ENCODE measurements around the gene RHBDD1. TPM values are rescaled to one million over a fixed set of nuclear protein-coding genes. Genes with fewer than 3 reads are reported as not detected.
A peak's percentile ranks its signal among the peaks of the same experiment; 100 is the strongest.
"Not testable (repeated sequence)": the region's sequence is repeated elsewhere in the genome, so short reads cannot be mapped to it uniquely, and the experiment has no call there.

Gene RHBDD1
- total RNA-seq, 2 donors from 2014 or later: 47.2 to 49.4 TPM

DNA sequence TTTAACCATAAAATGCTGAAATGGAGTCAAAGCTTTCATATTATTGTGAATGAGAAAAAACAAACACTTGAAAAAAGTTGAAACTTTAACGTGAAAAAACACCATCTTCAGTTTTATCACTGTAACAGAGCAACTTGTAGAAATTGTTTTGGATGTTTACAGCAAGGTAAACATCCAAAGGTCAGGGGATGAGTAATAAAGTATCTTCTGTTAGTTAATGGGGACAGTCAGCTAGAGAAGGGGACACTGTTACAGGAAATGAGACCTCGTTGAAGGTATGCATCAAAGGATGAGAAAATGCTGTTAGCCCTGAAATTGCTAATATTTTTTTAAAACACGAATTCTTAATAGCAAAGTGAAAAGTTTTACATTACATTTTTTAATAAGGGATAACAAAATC is 2.9 kb downstream of the RHBDD1 start:
- Mint-ChIP-seq H3K36me3 (ENCODE audit: insufficient read depth in 2 of 2) (peaks cover 1 to 30% of the 10 kb centered on the region in 2 donors), H3K27ac (peak overlapping the region; percentile 100), H3K4me1 (ENCODE audit: low read depth) (peaks cover 74% of the 10 kb centered on the region), H3K27me3 (ENCODE audit: low read depth) (no peaks in the 10 kb centered on the region), H3K9me3 (no peaks in the 10 kb centered on the region), H3K4me3 (peak overlapping the region; percentile 92 to 98)
- ATAC-seq (replicated peaks in 1 of 2): no peak
- DNase-seq: no peak

- peak overlapping the region; percentile 100 for H3K27ac Mint-ChIP-seq
- no peak for DNase-seq
- peaks cover 74% of the 10 kb centered on the region for H3K4me1 Mint-ChIP-seq (ENCODE audit: low read depth)
- peaks cover 1 to 29% of the 10 kb centered on the region in 2 donors for H3K36me3 Mint-ChIP-seq (ENCODE audit: insufficient read depth in 2 of 2)
- H3K4me3 Mint-ChIP-seq: peak overlapping the region; percentile 92 to 98
- no peaks in the 10 kb centered on the region for H3K27me3 Mint-ChIP-seq (ENCODE audit: low read depth)
- no peaks in the 10 kb centered on the region for H3K9me3 Mint-ChIP-seq
- no peak for ATAC-seq (replicated peaks in 1 of 2)
These were observed 3.3 kb downstream of the RHBDD1 start for GRCh38 chr2:226839161-226839560.

DNA sequence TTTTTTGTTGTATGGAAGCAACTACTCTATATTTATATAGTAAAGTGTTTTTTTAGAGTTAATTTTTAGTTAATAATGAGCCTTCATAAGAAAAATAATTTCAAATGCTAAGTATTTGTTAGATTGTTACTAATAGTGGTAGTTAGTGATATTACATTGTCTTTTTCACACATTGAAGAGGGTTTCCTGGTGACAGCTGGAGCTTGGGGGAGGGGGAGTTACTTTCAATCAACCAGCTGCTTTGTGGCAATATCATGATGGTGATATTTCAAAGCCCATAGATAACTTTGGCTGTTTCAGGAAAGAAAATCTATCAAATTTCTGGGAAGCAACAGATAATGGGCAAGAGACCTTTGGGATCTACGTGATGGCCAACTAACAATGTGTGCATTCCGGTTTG is 4.1 kb downstream of the RHBDD1 start:
- Mint-ChIP-seq H3K36me3 (ENCODE audit: insufficient read depth in 2 of 2) (peaks cover 1 to 28% of the 10 kb centered on the region in 2 donors), H3K4me3 (peak overlapping the region; percentile 92 to 98), H3K27me3 (ENCODE audit: low read depth) (no peaks in the 10 kb centered on the region)

DNA sequence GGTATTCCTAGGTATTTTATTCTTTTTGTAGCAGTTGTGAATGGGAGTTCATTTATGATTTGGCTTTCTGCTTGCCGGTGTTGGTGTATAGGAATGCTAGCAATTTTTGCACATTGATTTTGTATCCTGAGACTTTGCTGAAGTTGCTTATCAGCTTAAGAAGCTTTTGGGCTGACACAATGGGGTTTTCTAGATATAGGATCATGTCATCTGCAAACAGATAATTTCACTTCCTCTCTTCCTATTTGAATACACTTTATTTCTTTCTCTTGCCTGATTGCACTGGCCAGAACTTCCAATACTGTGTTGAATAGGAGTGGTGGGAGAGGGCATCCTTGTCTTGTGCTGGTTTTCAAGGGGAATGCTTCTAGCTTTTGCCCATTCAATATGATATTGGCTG is 7.1 kb downstream of the RHBDD1 start:
- DNase-seq; H3K9me3 Mint-ChIP-seq; H3K4me3 Mint-ChIP-seq; ATAC-seq (replicated peaks in 1 of 2); H3K27ac Mint-ChIP-seq; H3K27me3 Mint-ChIP-seq (ENCODE audit: low read depth): not testable (repeated sequence)
- peaks cover 60% of the 10 kb centered on the region for H3K4me1 Mint-ChIP-seq (ENCODE audit: low read depth)
- peaks cover 1 to 23% of the 10 kb centered on the region in 2 donors for H3K36me3 Mint-ChIP-seq (ENCODE audit: insufficient read depth in 2 of 2)

More for the DNA sequence above, 4.1 kb downstream of the RHBDD1 start:
- no peaks in the 10 kb centered on the region for H3K9me3 Mint-ChIP-seq
- peaks cover 74% of the 10 kb centered on the region for H3K4me1 Mint-ChIP-seq (ENCODE audit: low read depth)
- ATAC-seq (replicated peaks in 1 of 2) (no peak), DNase-seq (no peak)
- H3K27ac Mint-ChIP-seq: peak overlapping the region; percentile 79

GRCh38 chr2:226845386-226846116 is 9.7 kb downstream of the RHBDD1 start:
- Mint-ChIP-seq H3K27ac (no peak overlapping the region), H3K27me3 (ENCODE audit: low read depth) (no peaks in the 10 kb centered on the region), H3K9me3 (no peaks in the 10 kb centered on the region), H3K4me1 (ENCODE audit: low read depth) (peaks cover 35% of the 10 kb centered on the region), H3K4me3 (no peak overlapping the region), H3K36me3 (ENCODE audit: insufficient read depth in 2 of 2) (peaks cover 4 to 19% of the 10 kb centered on the region in 2 donors)
- ATAC-seq (replicated peaks in 1 of 2): no peak
- DNase-seq: no peak

DNA sequence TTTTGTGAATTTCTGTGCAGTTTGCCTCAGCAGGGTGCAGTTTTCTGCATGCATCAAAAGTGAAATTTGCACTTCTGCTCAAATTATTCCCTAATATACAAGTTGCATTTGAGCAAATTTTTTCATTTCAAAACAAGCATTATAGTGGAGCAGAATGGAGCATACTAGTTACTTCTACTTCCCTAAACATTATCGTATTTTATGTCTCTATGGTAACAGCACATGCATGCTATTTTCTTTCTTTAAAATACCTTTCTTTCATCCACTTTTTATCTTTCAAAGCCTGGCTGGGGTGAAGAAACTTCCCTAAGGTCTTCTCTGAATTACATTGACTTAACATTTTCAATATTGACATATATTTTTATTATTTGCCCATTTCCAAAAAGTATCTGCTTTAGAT is 11.2 kb downstream of the RHBDD1 start:
- no peak overlapping the region for H3K27ac Mint-ChIP-seq
- DNase-seq (no peak), ATAC-seq (replicated peaks in 1 of 2) (no peak)
- H3K9me3 Mint-ChIP-seq: no peaks in the 10 kb centered on the region
- H3K27me3 Mint-ChIP-seq (ENCODE audit: low read depth): no peaks in the 10 kb centered on the region
- peaks cover 2 to 10% of the 10 kb centered on the region in 2 donors for H3K36me3 Mint-ChIP-seq (ENCODE audit: insufficient read depth in 2 of 2)
- no peak overlapping the region for H3K4me3 Mint-ChIP-seq
- H3K4me1 Mint-ChIP-seq (ENCODE audit: low read depth): peaks cover 26% of the 10 kb centered on the region

GRCh38 chr2:226847511-226847910 is 11.7 kb downstream of the RHBDD1 start:
- H3K27ac Mint-ChIP-seq: no peak overlapping the region
- DNase-seq: no peak
- ATAC-seq (replicated peaks in 1 of 2): no peak
- H3K36me3 Mint-ChIP-seq (ENCODE audit: insufficient read depth in 2 of 2): peaks cover 2 to 6% of the 10 kb centered on the region in 2 donors
- H3K9me3 Mint-ChIP-seq: no peaks in the 10 kb centered on the region
- no peak overlapping the region for H3K4me3 Mint-ChIP-seq
- H3K27me3 Mint-ChIP-seq (ENCODE audit: low read depth): no peaks in the 10 kb centered on the region
- H3K4me1 Mint-ChIP-seq (ENCODE audit: low read depth): peaks cover 26% of the 10 kb centered on the region

- DNase-seq (no peak), ATAC-seq (replicated peaks in 1 of 2) (no peak)
- peaks cover 9% of the 10 kb centered on the region for H3K4me1 Mint-ChIP-seq (ENCODE audit: low read depth)
- H3K36me3 Mint-ChIP-seq (ENCODE audit: insufficient read depth in 2 of 2): peaks cover 0 to 2% of the 10 kb centered on the region in 2 donors
- H3K27ac Mint-ChIP-seq: no peak overlapping the region
- H3K27me3 Mint-ChIP-seq (ENCODE audit: low read depth): no peaks in the 10 kb centered on the region
- H3K4me3 Mint-ChIP-seq: no peak overlapping the region
- no peaks in the 10 kb centered on the region for H3K9me3 Mint-ChIP-seq
These were observed 13.5 kb downstream of the RHBDD1 start for GRCh38 chr2:226849349-226849748.

GRCh38 chr2:226850024-226850423 is 14.2 kb downstream of the RHBDD1 start:
- DNase-seq (no peak), ATAC-seq (replicated peaks in 1 of 2) (no peak)
- no peaks in the 10 kb centered on the region for H3K27me3 Mint-ChIP-seq (ENCODE audit: low read depth)
- H3K4me3 Mint-ChIP-seq: no peak overlapping the region
- H3K4me1 Mint-ChIP-seq (ENCODE audit: low read depth): peaks cover 6% of the 10 kb centered on the region
- H3K36me3 Mint-ChIP-seq (ENCODE audit: insufficient read depth in 2 of 2): peaks cover 2% of the 10 kb centered on the region in 2 donors
- H3K9me3 Mint-ChIP-seq: peaks cover 0 to 3% of the 10 kb centered on the region in 2 donors
- H3K27ac Mint-ChIP-seq: no peak overlapping the region

DNA sequence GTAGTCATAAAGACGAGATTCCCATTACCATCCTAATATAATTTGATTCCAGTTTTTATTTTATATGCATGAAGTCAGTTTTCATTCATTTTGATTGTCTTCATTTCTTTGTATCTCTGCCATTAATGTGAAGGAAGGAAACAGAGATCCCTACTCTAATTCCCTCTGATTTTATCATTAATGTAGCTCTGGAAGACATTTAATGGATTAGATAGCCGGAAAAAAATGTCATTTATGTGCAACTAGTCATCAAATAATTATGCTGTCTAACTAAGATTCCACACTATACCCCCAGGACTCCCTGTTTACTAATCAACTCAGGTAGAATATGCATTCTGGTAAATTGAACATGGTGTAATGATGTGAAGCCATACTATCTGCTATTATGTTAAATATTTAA is 19.9 kb downstream of the RHBDD1 start:
- Mint-ChIP-seq H3K4me3 (no peak overlapping the region), H3K9me3 (peaks cover 0 to 3% of the 10 kb centered on the region in 2 donors), H3K27ac (no peak overlapping the region), H3K27me3 (ENCODE audit: low read depth) (no peaks in the 10 kb centered on the region), H3K4me1 (ENCODE audit: low read depth) (peaks cover 1% of the 10 kb centered on the region), H3K36me3 (ENCODE audit: insufficient read depth in 2 of 2) (peaks cover 0 to 2% of the 10 kb centered on the region in 2 donors)
- DNase-seq (no peak), ATAC-seq (replicated peaks in 1 of 2) (no peak)

GRCh38 chr2:226860087-226860486 is 24.2 kb downstream of the RHBDD1 start:
- Mint-ChIP-seq H3K27me3 (ENCODE audit: low read depth) (no peaks in the 10 kb centered on the region), H3K4me1 (ENCODE audit: low read depth) (peaks cover 23% of the 10 kb centered on the region), H3K4me3 (no peak overlapping the region), H3K27ac (no peak overlapping the region), H3K36me3 (ENCODE audit: insufficient read depth in 2 of 2) (peaks cover 2 to 7% of the 10 kb centered on the region in 2 donors), H3K9me3 (no peaks in the 10 kb centered on the region)
- ATAC-seq (replicated peaks in 1 of 2) (no peak), DNase-seq (no peak)

DNA sequence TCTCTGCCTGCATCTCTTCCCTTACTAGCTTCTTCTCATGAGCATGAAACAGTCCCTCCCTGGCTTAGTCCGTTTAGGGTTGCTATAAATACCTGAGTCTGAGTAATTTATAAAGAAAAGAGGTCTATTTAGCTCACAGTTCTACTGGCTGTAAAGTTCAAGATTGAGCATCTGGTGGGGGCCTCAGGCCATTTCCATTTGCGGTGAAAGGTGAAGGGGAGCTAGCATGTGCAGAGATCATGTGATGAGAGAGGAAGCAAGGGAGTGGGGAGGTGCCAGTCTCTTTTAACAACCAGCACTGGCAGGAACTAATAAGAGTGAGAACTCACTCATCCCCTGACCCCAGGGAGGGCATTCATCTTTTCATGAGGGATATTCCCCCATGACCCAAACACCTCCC is 26.8 kb downstream of the RHBDD1 start:
- H3K27me3 Mint-ChIP-seq (ENCODE audit: low read depth): no peaks in the 10 kb centered on the region
- H3K4me1 Mint-ChIP-seq (ENCODE audit: low read depth): peaks cover 23% of the 10 kb centered on the region
- no peak overlapping the region for H3K27ac Mint-ChIP-seq
- peaks cover 5 to 9% of the 10 kb centered on the region in 2 donors for H3K36me3 Mint-ChIP-seq (ENCODE audit: insufficient read depth in 2 of 2)
- no peaks in the 10 kb centered on the region for H3K9me3 Mint-ChIP-seq
- no peak overlapping the region for H3K4me3 Mint-ChIP-seq
- no peak for DNase-seq
- no peak for ATAC-seq (replicated peaks in 1 of 2)

- DNase-seq (no peak), ATAC-seq (replicated peaks in 1 of 2) (no peak)
- Mint-ChIP-seq H3K9me3 (no peaks in the 10 kb centered on the region), H3K27ac (no peak overlapping the region), H3K4me3 (no peak overlapping the region), H3K27me3 (ENCODE audit: low read depth) (no peaks in the 10 kb centered on the region), H3K4me1 (ENCODE audit: low read depth) (peaks cover 33% of the 10 kb centered on the region), H3K36me3 (ENCODE audit: insufficient read depth in 2 of 2) (peaks cover 10 to 20% of the 10 kb centered on the region in 2 donors)
These were observed 29.4 kb downstream of the RHBDD1 start for GRCh38 chr2:226865273-226865672.

DNA sequence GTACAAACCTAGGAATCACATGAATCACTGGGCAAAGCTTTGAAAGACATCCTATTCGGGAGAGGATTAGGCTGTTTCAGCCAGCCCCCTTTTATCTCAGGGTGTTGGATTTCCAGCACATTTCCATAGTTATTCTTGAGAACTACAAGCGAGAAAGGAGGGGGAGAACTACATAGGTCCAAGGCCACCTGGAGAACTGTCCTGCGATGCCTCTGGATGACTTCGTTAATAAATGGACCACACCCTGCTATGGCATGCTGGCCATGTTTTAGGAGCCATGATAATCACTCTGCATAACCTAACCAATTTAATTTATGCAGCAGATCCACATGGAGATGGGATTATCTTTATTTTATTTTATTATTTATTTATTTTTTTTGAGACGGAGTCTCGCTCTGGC is 29.9 kb downstream of the RHBDD1 start:
- peaks cover 10 to 20% of the 10 kb centered on the region in 2 donors for H3K36me3 Mint-ChIP-seq (ENCODE audit: insufficient read depth in 2 of 2)
- no peaks in the 10 kb centered on the region for H3K9me3 Mint-ChIP-seq
- no peak overlapping the region for H3K4me3 Mint-ChIP-seq
- H3K4me1 Mint-ChIP-seq (ENCODE audit: low read depth): peaks cover 33% of the 10 kb centered on the region
- ATAC-seq (replicated peaks in 1 of 2): no peak
- no peaks in the 10 kb centered on the region for H3K27me3 Mint-ChIP-seq (ENCODE audit: low read depth)
- no peak overlapping the region for H3K27ac Mint-ChIP-seq
- no peak for DNase-seq

Measured in activated T-cell treated with anti-CD3 and anti-CD28 coated beads, Interleukin-2, amount 50 U/mL, for 72 hours (primary cell).